Fibroblast of mammary gland (primary cell): Measurements from ENCODE around the gene TFB1M.

Experiments
- DNase-seq: peaks from one replicate; pipeline ENCODE4 v3.0.0-alpha.2; 2010; ENCODE audit warnings: low read depth
- H3K4me3 ChIP-seq: 2 replicates; pipeline ENCODE4 v1.5.1; 2011; ENCODE audit warnings: low read depth, mild to moderate bottlenecking, low read length, moderate library complexity; ENCODE audit not compliant: control insufficient read depth
- CTCF ChIP-seq: conservative IDR thresholded peaks from 2 replicates; pipeline ENCODE4 v1.5.1; 2011; ENCODE audit warnings: low read depth, low read length, inconsistent platforms; ENCODE audit not compliant: control insufficient read depth, insufficient read depth

The TFB1M gene

GRCh38 chr6:155259897-155260296 is 54.4 kb downstream of the TFB1M start:
- no peak for TF ChIP-seq CTCF
- H3K4me3 ChIP-seq = no peak overlapping the region
- DNase-seq = no peak

GRCh38 chr6:155259204-155259603 is 55.1 kb downstream of the TFB1M start:
- no peak for DNase-seq
- H3K4me3 ChIP-seq = no peak overlapping the region
- no peak for TF ChIP-seq CTCF

- TF ChIP-seq CTCF = no peak
- no peak for DNase-seq
- no peak overlapping the region for H3K4me3 ChIP-seq
These were observed 56.5 kb downstream of the TFB1M start for GRCh38 chr6:155257796-155258195.

GRCh38 chr6:155256122-155256795 is 58.0 kb downstream of the TFB1M start:
- no peak for TF ChIP-seq CTCF
- DNase-seq = no peak
- H3K4me3 ChIP-seq = no peak overlapping the region

GRCh38 chr6:155254139-155254538 is 60.1 kb downstream of the TFB1M start:
- no peak for TF ChIP-seq CTCF
- DNase-seq = no peak
- no peak overlapping the region for H3K4me3 ChIP-seq

- no peak for DNase-seq
- TF ChIP-seq CTCF = no peak
- H3K4me3 ChIP-seq = no peak overlapping the region
These were observed 60.9 kb downstream of the TFB1M start for GRCh38 chr6:155253337-155253736.

GRCh38 chr6:155252581-155252980 is 61.7 kb downstream of the TFB1M start:
- no peak for DNase-seq
- no peak overlapping the region for H3K4me3 ChIP-seq
- TF ChIP-seq CTCF = no peak
